SU-DHL-6 (cell line): Measurements from ENCODE around the gene PRKCE.

Experiments
- H2AFZ ChIP-seq: fragments of 200-600 bp; sonication (generic); 2 replicates; pipeline ENCODE4 v1.6.1; 2014; ENCODE audit warnings: low read depth, mild to moderate bottlenecking, moderate library complexity, mixed read lengths, antibody characterized with exemption, low read length; ENCODE audit not compliant: severe bottlenecking
- H3F3A ChIP-seq: fragments of 200-600 bp; shearing (Covaris generic); 2 replicates; pipeline ENCODE4 v1.6.0; 2016; ENCODE audit warnings: antibody characterized with exemption, mild to moderate bottlenecking; ENCODE audit not compliant: insufficient read depth
- H3K27ac ChIP-seq: fragments of 200-600 bp; sonication (generic); 2 replicates; pipeline ENCODE4 v1.5.1; 2016; ENCODE audit warnings: low read depth, mild to moderate bottlenecking, low read length, moderate library complexity, mixed read lengths
- H3K27me3 ChIP-seq: fragments of 200-600 bp; sonication (generic), shearing (Covaris generic); 2 replicates; pipeline ENCODE4 v1.6.0; 2014; ENCODE audit warnings: mild to moderate bottlenecking, low read length
- H3K36me3 ChIP-seq: fragments of 200-600 bp; sonication (generic); 2 replicates; pipeline ENCODE4 v1.6.1; 2014; ENCODE audit warnings: mild to moderate bottlenecking, low read length, mixed read lengths
- H3K4me2 ChIP-seq: fragments of 300-600, 200-600 bp; shearing (Covaris generic), sonication (generic); 2 replicates; pipeline ENCODE4 v1.6.0; 2014; ENCODE audit warnings: low read length, low read depth, mild to moderate bottlenecking; ENCODE audit not compliant: poor library complexity, severe bottlenecking
- H3K4me3 ChIP-seq: fragments of 200-600 bp; sonication (generic); 2 replicates; pipeline ENCODE4 v1.5.1; 2014; ENCODE audit warnings: antibody characterized with exemption, low read length, mild to moderate bottlenecking, mixed read lengths; ENCODE audit not compliant: insufficient read depth, poor library complexity, severe bottlenecking
- H3K79me2 ChIP-seq: fragments of 200-600 bp; sonication (generic); 2 replicates; pipeline ENCODE4 v1.6.1; 2014; ENCODE audit warnings: mild to moderate bottlenecking, low read length, moderate library complexity; ENCODE audit not compliant: insufficient read depth
- H3K9ac ChIP-seq: fragments of 200-600 bp; sonication (generic); 2 replicates; pipeline ENCODE4 v1.7.0; 2014; ENCODE audit warnings: mild to moderate bottlenecking, low read length
- H3K9me2 ChIP-seq: fragments of 200-600 bp; sonication (generic); replicated peaks from 2 replicates; pipeline ENCODE4 v1.6.1; 2014; ENCODE audit warnings: low read length; ENCODE audit not compliant: insufficient read depth
- H3K9me3 ChIP-seq: fragments of 200-600 bp; sonication (generic); 2 replicates; pipeline ENCODE4 v1.6.1; 2014; ENCODE audit warnings: low read length, mixed read lengths; ENCODE audit not compliant: insufficient read depth
- H4K20me1 ChIP-seq: fragments of 200-600 bp; sonication (generic); 2 replicates; pipeline ENCODE4 v1.6.1; 2014; ENCODE audit warnings: low read depth, mild to moderate bottlenecking, antibody characterized with exemption, low read length, moderate library complexity, mixed read lengths
- EZH2phosphoT487 ChIP-seq: fragments of 200-600 bp; sonication (generic), shearing (Covaris generic); conservative IDR thresholded peaks from 2 replicates; pipeline ENCODE4 v1.6.1; 2018; ENCODE audit warnings: mild to moderate bottlenecking, antibody characterized with exemption, low read length, moderate library complexity, mixed read lengths
- TF ChIP-seq, protein P1 (sequence below): fragments of 200-600 bp; sonication (generic); IDR thresholded peaks from one replicate; pipeline ENCODE4 v1.5.1; 2017; ENCODE audit warnings: antibody characterized with exemption, mild to moderate bottlenecking, low read length, moderate library complexity; ENCODE audit not compliant: insufficient read depth, poor library complexity, severe bottlenecking

Gene PRKCE

DNA sequence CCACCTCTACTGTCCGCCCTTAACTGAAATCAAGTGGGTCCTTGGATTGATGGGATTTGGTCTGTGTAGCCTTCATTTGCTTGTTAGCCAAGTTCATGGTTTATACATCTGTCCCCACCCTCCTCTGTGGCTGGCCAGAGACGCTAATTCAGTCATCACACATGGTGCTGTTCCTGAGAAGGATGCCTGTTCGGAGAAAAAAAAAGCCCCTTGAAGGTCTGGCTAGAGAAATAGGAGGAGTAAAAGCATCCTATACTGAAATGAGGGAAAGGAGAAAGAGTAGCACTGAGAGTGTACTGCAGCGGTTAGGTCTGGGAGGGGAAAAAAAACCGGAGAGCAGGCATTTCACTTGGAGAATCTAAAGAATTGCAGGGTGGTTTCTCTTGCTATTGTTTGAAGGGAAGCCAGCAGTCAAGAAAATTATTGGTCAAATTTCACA, 465.1 kb downstream of the PRKCE start:
- no peak overlapping the region for H3K27ac ChIP-seq

DNA sequence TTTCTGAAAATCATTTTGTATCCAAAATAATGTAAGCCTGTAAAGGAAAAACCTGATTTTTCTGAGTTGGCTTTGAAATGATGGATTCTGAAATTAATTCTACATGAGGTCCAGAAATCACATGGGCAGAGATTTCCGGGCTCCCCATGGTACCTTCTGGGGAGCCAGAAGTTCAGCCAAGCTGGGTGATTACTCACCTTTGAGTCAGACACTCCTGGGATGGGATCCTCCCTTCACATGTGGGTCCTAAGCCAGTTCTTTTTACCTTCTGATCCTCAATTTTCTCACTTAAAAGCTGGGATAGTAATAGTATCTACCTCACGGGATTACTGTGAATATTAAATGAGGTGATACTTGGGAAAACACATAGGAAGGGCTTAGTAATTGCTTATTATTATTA, 465.9 kb downstream of the PRKCE start:
- Histone ChIP-seq H3K9me2 (no peaks in the 10 kb centered on the region), H3K27ac (no peak overlapping the region), H4K20me1 (no peaks in the 10 kb centered on the region), H2AFZ (no peak overlapping the region), H3K79me2 (no peaks in the 10 kb centered on the region), H3K4me2 (no peak overlapping the region), H3K9ac (no peak overlapping the region), H3K4me3 (no peak overlapping the region), H3F3A (no peaks in the 10 kb centered on the region), H3K36me3 (no peaks in the 10 kb centered on the region), H3K9me3 (no peaks in the 10 kb centered on the region), H3K27me3 (no peaks in the 10 kb centered on the region)
- TF ChIP-seq, protein P1, sequence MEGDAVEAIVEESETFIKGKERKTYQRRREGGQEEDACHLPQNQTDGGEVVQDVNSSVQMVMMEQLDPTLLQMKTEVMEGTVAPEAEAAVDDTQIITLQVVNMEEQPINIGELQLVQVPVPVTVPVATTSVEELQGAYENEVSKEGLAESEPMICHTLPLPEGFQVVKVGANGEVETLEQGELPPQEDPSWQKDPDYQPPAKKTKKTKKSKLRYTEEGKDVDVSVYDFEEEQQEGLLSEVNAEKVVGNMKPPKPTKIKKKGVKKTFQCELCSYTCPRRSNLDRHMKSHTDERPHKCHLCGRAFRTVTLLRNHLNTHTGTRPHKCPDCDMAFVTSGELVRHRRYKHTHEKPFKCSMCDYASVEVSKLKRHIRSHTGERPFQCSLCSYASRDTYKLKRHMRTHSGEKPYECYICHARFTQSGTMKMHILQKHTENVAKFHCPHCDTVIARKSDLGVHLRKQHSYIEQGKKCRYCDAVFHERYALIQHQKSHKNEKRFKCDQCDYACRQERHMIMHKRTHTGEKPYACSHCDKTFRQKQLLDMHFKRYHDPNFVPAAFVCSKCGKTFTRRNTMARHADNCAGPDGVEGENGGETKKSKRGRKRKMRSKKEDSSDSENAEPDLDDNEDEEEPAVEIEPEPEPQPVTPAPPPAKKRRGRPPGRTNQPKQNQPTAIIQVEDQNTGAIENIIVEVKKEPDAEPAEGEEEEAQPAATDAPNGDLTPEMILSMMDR, result no peak
- TF ChIP-seq EZH2phosphoT487, result no peak

More for the DNA sequence above, 465.1 kb downstream of the PRKCE start:
- Histone ChIP-seq H3K4me3 (no peak overlapping the region), H3K9me2 (no peaks in the 10 kb centered on the region), H3K79me2 (no peaks in the 10 kb centered on the region), H3K36me3 (no peaks in the 10 kb centered on the region), H3K9ac (no peak overlapping the region), H2AFZ (no peak overlapping the region), H3F3A (no peaks in the 10 kb centered on the region), H3K4me2 (no peak overlapping the region), H4K20me1 (no peaks in the 10 kb centered on the region), H3K27me3 (no peaks in the 10 kb centered on the region), H3K9me3 (no peaks in the 10 kb centered on the region)
- TF ChIP-seq EZH2phosphoT487, result no peak
- TF ChIP-seq, protein P1, result no peak

DNA sequence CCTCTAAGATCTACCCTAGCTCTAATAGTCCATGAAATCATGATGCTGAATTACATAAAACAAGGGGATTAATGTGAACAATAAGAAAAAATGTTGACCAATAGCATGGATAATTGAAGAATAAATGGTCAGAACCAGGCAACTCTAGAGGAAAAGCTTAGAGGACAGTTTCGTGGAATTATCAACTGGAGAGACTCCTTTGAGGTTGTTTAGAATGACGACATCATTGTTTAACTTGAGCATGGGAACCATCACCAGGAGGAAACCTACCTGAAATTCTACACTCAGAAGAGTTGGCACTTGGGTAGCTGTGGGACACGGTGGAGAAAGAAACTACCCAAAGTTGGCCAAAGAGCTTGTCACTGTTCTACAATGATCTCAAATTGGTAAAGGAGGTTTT, 466.5 kb downstream of the PRKCE start:
- Histone ChIP-seq H3K27me3 (no peaks in the 10 kb centered on the region), H3K9me3 (no peaks in the 10 kb centered on the region), H3F3A (no peaks in the 10 kb centered on the region), H3K79me2 (no peaks in the 10 kb centered on the region), H4K20me1 (no peaks in the 10 kb centered on the region), H3K36me3 (no peaks in the 10 kb centered on the region), H3K9ac (no peak overlapping the region), H3K4me3 (no peak overlapping the region), H2AFZ (no peak overlapping the region), H3K4me2 (no peak overlapping the region), H3K9me2 (no peaks in the 10 kb centered on the region), H3K27ac (no peak overlapping the region)
- TF ChIP-seq, protein P1, result no peak
- no peak for TF ChIP-seq EZH2phosphoT487
